ENCODE data around the gene ZBTB20.

DNA sequence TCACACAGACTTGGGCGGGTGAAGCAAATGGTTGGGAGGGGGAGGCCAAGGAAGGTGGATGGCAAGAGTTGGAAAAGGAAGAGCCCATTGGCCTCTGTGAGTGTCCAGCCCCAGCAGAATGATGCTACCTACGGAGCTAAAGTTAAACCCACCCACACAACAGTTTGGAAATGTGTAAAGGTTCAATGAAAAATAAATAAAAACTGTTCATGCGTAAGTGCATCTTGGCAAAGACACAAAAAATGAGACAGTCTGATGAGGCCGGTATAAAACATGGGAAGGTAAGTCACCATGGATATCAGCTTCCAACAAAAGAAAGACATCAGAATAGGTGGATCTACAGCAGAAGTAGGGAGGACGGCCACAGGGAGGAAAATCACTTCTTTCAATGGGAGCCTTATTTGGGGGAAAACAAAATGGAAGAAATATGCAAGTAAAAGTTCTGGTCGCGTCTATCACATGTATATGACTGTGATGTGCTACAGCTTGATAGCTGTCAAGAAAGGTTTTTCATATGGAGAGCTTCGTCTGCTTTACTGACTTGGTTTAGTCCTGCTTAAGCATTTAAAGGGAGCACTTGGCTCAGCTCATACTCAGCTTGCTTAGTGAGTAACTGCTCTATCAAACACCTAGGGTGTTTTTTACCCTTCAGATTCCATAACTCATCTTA lies 770.4 kb downstream of the ZBTB20 start:
- TF ChIP-seq, protein P1, sequence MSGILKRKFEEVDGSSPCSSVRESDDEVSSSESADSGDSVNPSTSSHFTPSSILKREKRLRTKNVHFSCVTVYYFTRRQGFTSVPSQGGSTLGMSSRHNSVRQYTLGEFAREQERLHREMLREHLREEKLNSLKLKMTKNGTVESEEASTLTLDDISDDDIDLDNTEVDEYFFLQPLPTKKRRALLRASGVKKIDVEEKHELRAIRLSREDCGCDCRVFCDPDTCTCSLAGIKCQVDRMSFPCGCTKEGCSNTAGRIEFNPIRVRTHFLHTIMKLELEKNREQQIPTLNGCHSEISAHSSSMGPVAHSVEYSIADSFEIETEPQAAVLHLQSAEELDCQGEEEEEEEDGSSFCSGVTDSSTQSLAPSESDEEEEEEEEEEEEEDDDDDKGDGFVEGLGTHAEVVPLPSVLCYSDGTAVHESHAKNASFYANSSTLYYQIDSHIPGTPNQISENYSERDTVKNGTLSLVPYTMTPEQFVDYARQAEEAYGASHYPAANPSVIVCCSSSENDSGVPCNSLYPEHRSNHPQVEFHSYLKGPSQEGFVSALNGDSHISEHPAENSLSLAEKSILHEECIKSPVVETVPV (CRISPR knock-in tag; IDR thresholded peaks at IDR 0.05), result no peak
- TF ChIP-seq, protein P2, sequence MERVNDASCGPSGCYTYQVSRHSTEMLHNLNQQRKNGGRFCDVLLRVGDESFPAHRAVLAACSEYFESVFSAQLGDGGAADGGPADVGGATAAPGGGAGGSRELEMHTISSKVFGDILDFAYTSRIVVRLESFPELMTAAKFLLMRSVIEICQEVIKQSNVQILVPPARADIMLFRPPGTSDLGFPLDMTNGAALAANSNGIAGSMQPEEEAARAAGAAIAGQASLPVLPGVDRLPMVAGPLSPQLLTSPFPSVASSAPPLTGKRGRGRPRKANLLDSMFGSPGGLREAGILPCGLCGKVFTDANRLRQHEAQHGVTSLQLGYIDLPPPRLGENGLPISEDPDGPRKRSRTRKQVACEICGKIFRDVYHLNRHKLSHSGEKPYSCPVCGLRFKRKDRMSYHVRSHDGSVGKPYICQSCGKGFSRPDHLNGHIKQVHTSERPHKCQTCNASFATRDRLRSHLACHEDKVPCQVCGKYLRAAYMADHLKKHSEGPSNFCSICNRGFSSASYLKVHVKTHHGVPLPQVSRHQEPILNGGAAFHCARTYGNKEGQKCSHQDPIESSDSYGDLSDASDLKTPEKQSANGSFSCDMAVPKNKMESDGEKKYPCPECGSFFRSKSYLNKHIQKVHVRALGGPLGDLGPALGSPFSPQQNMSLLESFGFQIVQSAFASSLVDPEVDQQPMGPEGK (CRISPR knock-in tag; IDR thresholded peaks at IDR 0.05; ENCODE audit: borderline replicate concordance), result no peak
- no peak for TF ChIP-seq PPARA (CRISPR knock-in tag; IDR thresholded peaks at IDR 0.05; ENCODE audit: borderline replicate concordance)

Measured in SK-N-SH treated with all-trans-retinoic acid at 6 μM for 48 hours (cell line).